Smooth muscle cell of the brain vasculature (primary cell): Measurements from ENCODE around the gene KBTBD12.
A peak's percentile ranks its signal among the peaks of the same experiment; 100 is the strongest.

Experiments used
- DNase-seq: peaks from one replicate; pipeline ENCODE4 v3.0.0-alpha.2; 2012; ENCODE audit warnings: low read depth, low spot score

Gene KBTBD12

GRCh38 chr3:127985655-127986225, 70.7 kb downstream of the KBTBD12 start:
- no peak for DNase-seq

- DNase-seq, result no peak
Observed at GRCh38 chr3:127986803-127987202, 71.8 kb downstream of the KBTBD12 start.

GRCh38 chr3:127987309-127987995, 72.4 kb downstream of the KBTBD12 start:
- no peak for DNase-seq

DNA sequence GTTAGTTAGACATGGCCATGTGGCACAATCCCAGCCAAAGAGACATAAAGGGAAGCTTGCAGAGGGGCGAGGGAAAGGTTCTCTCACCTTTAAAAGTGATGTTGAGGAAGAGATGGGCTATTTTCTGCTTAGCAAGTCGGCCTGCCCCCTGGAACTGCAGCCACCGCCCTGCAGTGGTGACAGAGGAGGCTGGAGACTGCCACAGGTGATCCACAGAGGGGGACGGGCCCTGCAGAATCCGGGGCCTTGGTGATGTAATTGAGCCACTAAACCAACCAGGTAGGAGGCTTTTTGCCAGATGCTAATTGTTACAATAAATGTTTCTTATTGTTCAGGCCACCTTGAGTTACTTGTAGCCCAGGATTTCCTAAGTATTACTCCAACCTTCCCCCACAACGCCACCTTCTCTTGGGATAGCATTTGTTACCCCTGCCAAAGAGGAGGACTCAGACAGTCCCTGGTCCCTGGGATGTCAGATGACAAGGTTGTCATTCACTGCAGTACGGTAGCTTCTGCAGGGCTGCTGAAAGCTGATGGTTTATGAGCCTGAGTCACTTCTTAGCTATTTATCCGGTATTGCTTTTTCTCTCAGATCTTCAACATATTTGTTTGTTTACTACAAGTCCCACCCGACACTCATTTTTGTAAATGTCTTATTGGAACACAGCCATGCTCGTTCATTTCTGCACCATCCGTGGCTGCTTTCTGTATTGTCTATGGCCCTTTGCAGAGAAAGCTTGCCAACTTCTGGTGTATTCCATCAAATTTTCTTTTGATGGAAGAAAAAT, 73.9 kb downstream of the KBTBD12 start:
- no peak for DNase-seq

DNA sequence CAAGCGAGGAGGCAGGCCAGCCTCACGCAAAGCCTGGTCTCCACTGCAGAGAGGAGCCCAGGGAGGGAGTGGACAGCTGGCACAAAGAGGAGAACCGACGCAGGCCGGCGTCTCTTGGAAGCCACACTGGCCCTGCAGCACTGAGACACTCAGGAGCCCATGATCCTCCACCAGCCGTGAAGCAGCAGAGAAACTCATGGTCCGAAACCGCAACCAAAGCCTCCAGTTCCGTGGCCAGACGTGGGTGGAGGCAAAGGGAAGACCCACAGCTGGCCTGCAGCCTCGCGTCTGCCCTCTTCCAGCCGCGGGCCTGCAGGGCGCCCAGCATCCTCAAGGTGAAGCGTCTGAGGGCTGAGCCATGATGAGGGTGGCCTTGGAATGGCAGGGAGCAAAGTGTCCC, 75.0 kb downstream of the KBTBD12 start:
- DNase-seq, result no peak

GRCh38 chr3:127990461-127990860, 75.4 kb downstream of the KBTBD12 start:
- no peak for DNase-seq

- DNase-seq, result no peak
Observed at GRCh38 chr3:127991251-127991650, 76.2 kb downstream of the KBTBD12 start.

DNA sequence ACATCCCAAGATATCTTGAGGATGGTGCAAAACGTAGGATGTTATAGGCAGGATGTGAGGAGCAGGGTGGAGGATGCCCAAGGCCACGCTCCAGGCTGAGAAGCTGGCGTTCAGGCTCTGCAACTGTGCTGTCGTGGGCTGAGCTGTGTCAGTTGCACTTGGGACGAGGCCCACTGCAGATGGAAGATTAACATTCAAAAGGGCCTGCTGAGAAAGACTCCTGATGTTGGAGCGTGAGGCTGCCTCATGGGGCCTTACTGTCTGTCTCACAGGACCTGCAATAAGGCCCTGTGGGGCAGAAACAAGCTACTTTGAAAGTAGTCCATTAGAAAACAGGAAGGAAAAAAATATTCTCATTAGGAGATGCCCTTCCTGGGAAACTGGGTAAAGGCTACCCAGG, 76.6 kb downstream of the KBTBD12 start:
- DNase-seq, result no peak

- DNase-seq, result no peak
Observed at GRCh38 chr3:127992127-127992526, 77.1 kb downstream of the KBTBD12 start.

DNA sequence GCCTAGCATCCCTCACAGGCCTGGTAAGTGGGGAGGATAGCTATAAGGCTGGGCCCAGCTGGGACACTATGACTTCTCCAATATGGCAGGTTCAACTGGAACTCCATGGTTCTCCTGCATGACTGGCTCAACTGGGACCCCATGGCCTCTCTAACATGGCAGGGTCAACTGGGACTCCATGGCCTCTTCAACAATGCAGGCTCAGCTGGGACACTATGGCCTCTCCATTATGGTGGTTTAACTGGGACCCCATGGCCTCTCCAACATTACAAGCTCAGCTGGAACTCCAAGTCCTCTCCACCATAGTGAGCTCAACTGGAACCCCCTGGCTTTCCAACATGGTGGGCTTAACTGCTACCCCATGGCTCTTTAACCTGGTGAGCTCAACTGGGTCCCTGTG, 79.0 kb downstream of the KBTBD12 start:
- DNase-seq, result no peak

GRCh38 chr3:127997016-127997415, 82.0 kb downstream of the KBTBD12 start:
- no peak for DNase-seq

GRCh38 chr3:127997961-127998360, 82.9 kb downstream of the KBTBD12 start:
- DNase-seq, result no peak

DNA sequence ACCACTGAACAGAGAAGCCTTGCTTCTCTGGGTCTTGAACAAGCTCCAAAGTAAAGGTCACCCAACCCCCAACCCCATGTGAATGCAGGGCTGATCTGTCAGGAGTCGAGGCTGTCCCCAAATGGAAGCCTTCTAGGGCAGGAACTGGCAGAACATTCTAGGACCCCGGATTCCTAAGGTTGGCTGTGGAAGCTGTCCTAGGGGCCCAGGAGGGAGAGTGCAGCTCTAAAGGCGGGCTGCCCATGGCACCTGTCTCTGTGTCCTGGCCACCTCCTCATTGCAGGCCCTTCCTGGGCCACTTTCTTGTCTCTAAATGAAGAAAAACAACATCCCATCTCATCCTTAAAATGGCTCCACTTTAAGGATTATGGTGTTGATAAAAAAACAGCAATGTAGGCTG, 83.6 kb downstream of the KBTBD12 start:
- DNase-seq, result no peak

DNA sequence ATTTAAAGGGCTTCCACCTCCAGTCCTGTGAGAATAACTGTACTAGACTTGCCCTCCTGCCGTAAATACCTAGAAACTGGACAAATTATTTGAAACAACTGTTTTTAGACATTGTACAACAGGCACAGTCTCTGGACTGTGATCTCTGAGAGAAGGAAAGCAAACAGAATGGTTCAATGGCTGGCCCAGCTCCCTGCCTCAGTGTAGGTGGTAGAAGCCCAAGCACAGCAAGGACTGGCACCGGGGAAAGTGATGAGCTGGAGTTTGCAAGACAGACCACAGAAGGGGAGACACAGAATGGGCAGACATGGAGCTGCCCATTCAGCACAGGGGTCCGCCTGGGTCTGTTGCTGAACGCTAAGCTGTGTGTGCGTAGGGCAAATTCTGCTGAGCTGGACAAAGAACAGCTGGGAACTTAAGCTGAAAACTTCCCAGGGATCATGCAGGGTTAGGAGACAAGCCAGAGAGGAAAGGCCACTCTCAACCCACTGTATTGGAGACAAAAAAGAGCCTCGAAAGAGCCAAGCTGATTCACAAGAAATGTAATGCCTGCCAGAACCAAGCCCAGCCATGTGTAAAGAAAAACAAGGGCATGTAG, 84.6 kb downstream of the KBTBD12 start:
- DNase-seq, result no peak

DNA sequence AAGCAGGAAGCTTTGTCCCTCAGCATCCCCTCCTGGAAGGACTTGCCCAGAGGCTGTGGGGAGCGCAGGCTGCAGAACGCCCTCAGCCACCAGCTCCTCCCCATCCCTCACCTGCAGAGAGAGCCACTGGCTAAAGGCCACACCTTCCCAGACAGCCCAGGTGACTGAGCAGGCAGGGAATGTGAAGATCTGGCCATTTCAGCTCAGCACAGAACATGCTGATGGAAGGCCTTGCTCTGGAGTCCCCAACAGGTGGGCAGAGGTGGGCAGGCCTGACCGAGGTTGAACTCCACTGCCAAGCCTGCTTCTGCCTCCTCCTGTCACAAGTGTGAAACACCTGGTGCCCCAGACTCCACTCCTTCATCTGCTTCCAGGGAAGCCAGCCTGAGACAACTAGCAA, 86.5 kb downstream of the KBTBD12 start:
- no peak for DNase-seq

- DNase-seq, result no peak
Observed at GRCh38 chr3:128004661-128005060, 89.6 kb downstream of the KBTBD12 start.

GRCh38 chr3:128006061-128007032, 91.3 kb downstream of the KBTBD12 start:
- DNase-seq, result no peak

DNA sequence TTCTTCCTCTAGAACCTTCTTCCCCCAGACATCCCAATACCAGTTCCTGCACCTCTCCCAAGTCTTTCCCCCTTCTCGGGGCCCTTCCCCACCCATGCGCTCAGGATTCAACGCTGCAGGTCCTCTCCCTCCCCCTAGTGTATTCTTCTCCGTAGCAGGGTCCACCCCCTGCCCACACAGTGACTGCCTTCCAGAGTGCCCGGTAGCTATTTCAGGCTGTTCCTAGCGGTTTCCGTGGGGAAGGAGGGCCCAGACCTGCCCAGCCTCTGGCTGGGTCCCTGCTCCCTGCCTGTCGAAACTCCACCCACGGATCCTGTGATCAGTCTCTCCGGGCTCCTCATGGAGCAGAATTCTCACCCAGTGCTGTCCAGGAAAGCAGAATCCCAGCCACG, 92.0 kb downstream of the KBTBD12 start:
- DNase-seq, result no peak

DNA sequence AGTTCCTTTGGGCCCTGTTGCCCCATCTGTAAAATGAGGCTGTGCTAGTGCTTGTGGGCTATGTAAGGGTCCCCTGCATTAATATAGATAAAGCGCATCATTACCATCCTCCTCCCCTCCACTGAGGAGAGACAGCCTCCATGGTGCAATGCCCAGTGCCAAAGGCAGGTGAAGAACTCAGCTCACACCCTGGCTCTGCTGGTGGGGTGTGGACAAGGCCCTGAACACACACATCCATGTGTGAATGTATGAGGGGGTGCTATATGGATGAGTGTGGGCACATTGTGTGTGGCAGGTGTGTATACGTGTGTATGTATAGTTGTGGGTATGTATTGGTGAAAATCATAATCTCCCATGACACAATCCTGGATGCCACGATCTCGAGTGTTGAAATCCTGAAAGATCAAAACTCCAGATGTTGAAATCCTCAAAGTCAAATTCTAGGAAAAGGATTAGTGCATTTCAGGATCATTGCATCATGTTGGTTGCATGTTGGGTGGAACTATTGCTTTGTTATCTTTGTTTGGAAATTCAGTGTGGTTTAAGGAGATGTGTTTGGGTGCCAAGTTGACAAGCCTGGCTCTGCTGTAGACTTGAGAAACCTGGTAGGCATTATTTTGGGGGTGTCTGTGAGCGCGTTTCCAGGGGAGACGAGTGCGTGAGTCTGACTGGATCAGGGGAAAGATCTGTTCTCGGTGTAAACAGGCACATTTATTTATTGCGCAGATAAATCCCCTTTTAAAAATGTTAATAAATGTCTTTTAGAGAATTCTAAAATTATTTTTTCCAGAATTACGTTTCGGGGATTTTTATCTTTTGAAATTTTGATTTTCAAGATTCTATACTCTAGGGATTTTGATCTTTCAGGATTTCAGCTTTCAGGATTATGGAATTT, 95.2 kb downstream of the KBTBD12 start:
- DNase-seq, result no peak

GRCh38 chr3:128011140-128011539, 96.1 kb downstream of the KBTBD12 start:
- DNase-seq, result peak; percentile 3
